Middle frontal gyrus (tissue), 1 donor: ENCODE results near the gene SHISA8.
"Not testable (repeated sequence)": the region's sequence is repeated elsewhere in the genome, so short reads cannot be mapped to it uniquely, and the experiment has no call there.

Experiments
- DNase-seq: peaks from one replicate; pipeline ENCODE4 v3.0.0-alpha.2; 2015; ENCODE audit warnings: low spot score; ENCODE audit errors: extremely low spot score

Gene SHISA8

DNA sequence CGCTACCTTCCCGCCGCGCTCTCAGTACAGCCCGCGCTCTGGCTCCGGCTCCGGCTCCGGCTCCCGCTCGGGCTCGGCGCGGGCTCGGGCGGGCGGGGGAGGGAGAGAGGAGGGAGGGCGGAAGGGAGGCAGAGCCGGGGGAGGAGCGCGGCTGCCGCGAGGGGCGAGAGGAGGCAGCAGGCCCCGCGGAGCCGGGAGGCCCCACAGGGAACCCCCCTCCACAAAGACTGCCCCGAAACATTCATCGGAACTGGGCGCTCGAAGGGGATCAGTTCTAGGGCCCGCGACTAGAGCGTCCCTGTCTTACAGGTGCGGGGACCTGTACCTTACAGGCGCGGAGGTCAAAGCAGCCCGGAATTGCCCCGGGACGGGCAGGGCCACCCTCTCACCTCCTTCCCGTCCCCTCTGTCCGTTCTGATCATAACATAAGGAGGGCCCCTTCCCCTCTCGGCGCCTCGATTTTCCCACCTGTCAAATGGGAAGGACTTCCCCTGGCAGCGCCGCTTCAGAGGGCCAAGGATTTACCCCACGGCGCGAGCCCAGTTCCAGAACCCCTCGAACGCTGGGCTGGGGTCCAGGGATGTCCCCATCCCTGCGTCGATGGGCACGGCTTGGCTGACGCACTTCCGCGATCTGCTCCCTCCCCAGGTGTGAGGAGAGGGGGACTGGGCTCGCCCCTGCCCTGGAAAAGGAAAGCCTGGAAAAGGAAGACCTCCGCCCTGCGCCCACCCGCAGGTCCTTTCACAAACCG, at the start of gene SHISA8:
Gene SHISA8, minus strand, starts transcription at position 40 of the 751 bp plus-strand sequence. CDS start 407 bp downstream, outside the sequence.
- DNase-seq = no peak

DNA sequence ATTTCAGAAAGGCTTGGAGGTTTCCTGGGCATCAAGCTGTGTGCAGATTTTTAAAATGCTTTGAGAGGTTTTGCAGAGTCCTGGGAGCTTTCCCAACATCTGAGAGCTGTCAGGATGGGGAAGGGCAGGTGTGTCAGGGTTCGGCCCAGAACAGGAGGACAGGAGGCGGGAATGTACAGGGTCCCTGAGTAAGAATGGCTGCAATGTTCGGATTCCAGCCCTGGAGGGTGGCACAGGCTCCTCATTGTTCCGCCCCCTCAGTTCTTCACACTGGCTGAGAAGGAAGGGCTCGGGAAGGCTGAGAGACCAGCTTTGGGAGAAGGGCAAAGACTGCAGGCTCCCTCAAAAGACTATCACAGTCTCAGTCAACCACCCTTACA, 49.2 kb upstream of the SHISA8 start:
- no peak for DNase-seq

DNA sequence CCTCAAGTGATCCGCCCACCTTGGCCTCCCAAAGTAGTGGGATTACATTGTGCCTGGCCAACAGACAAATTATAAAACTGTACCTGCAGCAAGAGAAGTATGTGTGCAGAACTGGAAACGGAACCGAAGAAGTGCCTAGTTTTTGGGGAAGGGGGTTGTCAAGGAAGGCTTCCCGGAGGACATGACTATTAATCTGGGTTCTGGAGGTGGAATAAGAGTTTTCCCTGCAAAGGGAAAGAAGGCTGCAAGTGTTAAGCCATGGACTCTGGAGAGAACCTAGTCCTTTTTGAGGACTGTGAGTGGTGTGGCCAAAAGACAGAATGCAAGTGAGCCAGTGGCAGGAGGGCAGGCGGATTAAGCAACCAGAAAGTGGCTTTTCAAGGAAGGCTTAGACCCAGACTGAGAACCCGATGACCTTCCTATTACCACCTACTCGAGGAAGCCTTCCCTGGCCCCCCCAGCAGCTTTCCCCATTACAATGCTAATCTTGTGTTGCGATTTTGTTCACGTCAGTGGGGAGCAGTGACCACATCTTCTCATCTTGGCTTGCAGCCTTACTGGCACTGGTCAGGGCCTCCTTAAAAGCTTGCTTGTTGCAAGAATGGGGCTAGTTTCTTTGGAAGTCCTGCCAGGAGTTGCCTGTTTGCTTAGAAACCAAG, 48.7 kb upstream of the SHISA8 start:
- no peak for DNase-seq

DNA sequence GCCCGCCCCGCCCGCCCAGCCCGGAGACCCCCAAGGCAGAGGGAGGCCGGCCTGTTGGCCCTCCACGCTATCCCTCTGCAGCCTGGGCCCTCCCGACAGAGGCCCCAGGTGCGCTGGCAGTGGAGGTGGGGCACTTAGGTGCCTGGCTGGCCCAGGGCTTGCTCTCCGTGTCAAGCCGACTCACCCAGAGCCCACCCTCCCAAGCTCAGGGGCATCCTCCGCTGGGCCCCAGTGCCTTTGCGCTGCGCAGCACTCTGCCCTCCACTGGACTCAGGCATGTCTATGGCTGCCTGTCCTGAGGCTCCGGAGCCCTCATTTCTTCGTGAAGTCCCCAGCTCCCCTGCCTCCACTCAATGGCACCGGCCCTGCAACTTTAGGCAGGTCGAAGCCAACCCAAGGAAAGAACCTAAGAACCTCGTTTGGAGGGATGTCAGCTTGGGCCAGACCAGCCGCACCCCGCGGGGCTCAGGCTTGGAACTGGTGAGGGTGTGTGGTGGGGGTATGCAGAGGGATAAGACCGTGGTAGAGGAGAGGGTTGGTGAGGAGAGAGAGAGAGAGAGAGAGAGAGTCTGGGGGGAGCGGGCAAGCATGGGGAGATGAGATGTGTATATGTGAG, 43.2 kb upstream of the SHISA8 start:
- no peak for DNase-seq

DNA sequence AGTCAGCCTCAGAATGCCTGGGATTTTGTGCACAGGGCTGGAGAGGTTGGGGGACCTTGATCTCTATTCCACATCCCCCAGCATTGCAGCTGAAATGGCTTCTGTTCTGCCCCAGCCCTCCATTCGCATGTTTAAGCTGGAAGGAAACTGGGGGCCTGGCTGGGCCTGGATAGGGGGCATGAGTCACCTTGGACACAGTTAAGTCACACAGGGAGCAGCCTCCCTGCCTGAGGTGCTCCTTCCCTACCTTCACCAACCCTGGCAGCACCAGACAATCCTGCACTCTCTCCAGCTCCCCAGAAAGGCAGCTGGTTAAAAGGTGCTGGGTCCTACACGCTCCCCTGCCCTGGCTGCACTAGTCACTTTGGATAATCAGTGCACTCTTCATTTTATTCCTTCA, 37.8 kb upstream of the SHISA8 start:
- DNase-seq = no peak

DNA sequence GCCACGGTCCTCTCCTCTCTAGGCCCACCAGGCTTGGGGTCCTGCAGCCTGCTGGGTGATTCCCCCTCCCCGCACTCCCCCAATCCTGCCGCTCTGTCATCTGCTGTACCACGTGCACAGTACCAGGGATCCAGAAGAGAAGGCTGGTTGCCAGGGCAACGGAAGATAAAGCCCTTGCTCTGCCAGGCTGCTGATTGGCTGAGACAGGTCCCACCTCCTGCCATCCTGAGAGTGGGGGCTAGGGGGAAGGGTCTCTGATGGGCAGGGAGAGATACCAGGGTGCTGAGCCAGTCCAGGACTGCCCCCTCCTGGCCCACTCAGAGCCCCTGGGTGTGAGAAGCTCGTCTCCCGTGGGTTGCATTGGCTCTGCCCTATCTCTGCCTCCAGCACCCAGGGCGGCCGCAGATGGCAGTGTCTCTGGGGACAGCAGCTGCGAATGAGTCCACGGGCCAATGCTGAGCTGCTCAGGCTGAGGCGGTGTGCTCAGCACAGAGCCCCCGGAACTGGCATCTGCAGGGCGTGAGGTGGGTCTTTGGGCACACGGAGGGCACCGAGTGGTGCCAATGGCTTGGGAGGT, 37.1 kb upstream of the SHISA8 start, which contains the start of gene SMIM45:
Gene SMIM45, plus strand, starts transcription at position 253 of the 577 bp plus-strand sequence.
- peak; percentile 69 for DNase-seq

DNA sequence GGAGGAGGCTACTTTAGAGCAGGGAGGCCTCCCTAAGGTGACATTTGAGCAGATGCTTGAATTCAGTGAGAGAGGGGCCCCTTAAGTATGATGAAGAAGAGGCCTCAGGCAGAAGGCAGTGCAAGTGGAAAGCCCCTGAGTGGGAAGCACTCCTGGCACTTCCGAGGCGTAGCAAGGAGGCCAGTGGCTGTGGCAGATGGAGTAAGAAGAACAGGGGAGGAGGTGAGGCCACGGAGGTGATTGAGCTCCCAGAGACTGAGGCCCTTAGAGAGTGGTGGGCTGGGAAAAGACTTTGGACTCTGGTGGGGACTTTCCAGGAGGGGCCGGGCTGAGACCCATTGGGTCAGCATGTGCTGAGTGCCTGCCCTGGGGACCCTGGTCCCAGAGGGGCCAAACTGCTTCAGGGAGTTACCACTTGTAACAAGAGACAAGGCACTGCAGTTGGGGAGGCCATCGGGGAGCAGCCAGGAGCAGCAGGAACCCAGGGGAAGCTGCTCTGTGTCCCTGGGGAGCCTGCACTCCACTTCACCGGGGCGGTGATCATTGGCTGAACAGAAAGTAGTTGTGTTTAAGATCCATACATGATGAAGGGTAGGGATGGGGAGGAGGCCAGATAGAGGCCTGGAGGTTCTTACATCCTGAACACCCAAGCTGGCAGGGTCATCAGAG, 34.6 kb upstream of the SHISA8 start:
- no peak for DNase-seq

DNA sequence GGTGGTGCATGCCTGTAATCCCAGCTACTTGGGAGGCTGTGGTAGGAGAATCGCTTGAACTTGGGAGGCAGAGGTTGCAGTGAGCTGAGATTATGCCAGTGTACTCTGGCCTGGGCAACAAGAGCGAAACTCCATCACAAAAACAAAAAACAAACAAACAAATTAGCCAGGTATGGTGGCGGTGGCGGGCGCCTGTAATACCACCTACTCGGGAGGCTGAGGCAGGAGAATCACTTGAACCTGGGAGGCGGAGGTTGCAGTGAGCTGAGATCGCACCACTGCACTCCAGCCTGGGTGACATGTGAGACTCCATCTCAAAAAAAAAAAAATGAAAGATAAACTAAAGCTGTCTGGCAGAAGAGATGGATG, 34.0 kb upstream of the SHISA8 start:
- DNase-seq = not testable (repeated sequence)

DNA sequence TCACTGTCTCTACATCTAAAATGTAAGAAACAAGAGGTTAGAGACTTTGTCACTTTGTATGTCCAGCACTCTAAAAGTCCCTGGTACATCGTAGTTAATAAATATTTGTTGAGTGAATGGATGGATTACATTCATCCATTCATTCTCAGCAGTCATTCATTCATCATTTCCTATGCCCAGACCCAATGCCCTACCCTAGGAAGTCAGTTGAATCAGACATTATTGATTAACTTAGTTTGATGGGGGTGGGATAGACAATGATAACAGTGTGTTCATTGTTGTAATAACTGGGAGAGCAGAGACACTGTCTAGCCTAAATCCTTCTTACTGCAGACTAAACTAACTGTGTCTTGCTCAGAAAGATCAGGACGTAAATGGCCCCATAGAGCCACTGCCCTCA, 33.3 kb upstream of the SHISA8 start:
- DNase-seq = no peak

DNA sequence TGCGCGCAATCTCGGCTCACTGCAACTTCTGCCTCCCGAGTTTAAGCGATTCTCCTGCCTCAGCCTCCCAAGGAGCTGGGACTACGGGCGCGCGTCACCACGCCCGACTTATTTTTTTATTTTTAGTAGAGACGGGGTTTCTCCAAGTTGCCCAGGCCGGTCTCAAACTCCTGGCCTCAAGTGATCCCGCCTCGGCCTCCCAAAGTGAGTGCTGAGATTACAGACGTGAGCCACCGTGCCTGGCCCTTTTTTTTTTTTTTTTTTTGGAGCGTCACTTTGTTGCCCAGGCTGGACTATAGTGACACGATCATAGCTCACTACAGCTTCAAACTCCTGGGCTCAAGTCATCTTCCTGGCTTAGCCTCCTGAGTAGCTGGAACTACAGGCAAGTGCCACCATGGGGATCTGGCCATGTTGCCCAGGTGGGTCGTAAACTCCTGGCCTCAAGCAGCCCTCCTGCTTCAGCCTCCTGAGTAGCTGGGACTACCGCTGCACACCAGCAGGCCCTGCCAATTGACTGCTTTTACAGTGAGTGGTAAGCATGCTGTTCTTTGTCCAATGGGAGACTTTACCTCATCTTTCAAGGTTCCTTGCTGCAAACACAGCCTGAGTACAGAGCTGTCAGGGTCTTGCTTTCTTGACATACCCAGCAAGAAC, 32.7 kb upstream of the SHISA8 start:
- no peak for DNase-seq

DNA sequence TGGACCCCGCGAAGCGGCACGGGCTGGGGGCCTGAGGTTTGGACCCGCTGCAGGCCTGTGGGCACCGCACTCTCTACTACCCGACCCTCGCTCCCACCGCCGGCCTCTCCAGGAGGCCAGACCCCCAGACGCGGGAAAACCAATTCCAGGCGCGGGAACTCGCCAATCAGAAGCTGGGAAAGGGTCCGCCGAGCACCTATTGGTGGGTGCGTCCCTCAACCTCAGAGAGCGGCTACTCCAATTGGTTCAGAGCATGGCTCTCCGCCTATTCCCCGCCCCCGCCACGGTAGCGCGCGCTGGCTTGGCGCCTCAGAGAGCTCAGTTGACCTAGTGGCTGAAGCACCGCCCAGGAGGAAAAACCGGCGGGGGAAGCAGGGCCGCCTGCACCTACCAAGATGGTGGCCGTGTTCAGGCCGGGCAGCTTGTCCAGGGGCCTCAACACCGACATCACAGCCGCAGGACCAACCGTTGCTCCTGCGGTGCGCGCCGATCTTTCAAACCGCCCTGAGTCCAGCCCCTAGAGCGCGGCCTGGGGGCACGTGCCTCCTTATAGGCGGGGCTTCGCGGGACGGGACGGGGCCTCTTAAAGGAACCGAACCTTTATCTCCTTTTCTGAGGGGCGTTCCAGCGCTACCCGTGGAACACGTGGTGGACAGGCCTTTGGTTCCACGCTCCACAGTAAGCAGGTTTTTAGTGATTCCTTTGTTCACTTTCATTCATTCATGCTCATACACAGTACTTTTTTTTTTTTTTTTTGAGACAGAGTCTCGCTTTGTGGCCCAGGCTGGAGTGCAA, 32.0 kb upstream of the SHISA8 start, which contains the start of gene CENPM:
Gene CENPM, minus strand, starts transcription at position 524 of the 795 bp plus-strand sequence. Its CDS starts 76 bp downstream, at position 448.
- DNase-seq = peak; percentile 81

DNA sequence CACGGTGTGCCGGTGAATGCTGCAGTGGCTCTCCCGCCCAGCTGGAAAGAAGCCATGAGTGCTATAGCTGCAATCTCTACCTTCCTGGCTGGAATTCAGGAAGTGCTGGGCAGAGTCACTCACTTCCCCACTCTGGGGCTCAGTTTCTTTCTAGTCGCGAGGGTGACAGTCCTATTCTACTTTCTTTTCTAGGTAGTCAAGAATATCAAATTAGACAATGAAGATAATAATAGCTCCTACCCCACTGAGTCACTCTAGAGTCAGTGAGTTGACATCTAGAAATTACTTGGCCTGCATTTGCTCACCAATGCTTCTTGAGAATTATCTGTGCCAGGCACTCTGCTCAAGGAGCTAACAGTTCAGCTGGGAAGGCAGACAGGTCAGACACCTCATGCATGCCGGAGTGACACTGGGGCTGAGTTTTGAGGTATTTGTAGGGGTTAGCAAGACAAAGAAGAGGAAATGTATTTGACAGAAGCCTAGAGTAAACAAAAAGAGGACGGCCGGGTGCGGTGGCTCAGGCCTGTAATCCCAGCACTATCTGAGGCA, 28.9 kb upstream of the SHISA8 start:
- no peak for DNase-seq

DNA sequence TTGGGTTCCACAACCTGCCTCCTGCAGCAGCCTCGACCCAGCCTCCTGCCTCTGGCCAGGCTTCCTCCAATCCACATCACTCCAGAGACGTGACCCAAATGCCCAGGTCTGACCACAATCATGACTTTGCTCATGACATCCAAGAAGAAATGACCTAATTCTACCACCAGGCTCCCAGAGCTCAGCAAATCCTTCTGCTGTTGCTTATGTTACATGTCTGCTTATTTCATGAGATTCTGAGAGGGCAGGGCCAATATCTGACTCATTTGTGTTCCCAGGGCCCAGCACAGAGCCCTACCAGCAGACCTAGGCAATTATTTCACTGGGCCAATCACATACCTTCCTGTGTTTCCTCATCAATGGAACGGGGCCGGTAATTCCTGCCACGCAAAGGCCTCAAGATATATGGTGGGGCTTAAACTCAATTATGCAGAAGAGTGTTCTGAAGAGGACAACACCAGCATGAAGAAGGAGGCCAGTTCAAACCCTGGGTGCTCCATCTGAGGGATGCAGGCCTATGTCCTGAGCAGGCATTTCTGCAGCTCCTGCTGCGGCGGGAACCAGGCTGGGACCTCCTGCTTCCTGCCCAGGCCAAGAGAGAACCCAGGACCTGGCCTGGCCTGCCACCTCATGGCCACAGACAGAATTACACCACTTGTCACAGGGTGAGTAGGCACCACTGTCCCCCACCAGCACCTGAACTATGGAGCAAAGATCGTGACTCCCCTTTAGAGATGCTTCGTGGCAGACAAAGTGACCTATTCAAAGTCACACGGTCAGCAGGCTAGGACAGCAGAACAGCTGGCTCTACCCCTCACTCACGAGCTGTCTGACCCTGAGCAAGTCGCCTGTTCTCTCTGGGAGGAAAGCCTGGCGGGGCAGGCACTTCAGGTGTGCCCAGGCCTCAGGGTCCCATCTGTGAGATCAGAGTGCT, 26.2 kb upstream of the SHISA8 start:
- peak; percentile 70 for DNase-seq

DNA sequence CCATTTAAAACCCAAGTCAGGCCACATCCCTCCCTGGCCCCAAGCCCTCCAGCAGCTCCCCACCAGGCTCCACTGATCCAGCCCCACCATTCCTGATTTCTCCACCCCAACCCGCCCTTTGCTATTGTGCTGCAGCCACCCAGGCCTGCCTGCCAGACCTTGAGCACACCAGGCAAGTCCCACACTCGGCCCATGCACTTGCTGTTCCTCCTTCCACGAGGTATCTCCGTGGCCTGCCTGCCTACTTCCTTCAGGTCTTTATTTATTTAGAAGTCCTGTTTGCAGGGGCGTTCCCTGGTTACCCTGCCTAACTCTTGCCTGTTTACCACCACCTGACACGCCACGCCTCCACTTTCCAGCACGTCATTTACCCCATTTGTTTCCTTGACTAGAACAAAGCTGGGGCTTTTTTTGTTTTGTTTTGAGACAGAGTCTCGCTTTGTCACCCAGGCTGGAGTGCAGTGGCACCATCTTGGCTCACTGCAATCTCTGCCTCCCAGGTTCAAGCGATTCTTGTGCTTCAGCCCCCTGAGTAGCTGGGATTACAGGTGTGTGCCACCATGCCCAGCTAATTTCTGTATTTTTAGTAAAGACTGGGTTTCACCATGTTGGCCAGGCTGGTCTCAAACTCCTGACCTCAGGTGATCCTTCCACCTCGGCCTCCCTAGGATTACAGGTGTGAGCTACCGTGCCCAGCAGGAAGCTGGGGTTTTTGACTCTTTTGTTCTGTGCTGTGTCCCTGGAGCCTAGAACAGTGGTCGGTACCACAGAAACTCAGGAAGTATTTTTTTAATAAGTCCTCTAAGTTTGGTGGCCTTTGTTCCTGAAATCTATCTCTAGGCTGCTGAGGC, 25.3 kb upstream of the SHISA8 start:
- no peak for DNase-seq

DNA sequence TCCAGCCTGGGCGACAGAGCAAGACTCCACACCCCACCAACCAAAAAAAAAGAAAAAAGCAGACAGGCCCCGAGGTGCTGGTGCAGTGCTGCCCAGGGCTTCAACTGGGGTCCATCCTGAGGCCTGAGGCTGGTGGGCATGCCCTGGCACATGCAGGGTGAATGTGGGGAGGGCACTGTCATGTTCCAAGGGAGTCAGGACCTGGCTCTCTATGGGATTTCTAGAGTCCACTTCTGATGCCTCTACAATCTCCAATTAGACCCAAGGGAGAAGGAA, 22.0 kb upstream of the SHISA8 start:
- DNase-seq = no peak

DNA sequence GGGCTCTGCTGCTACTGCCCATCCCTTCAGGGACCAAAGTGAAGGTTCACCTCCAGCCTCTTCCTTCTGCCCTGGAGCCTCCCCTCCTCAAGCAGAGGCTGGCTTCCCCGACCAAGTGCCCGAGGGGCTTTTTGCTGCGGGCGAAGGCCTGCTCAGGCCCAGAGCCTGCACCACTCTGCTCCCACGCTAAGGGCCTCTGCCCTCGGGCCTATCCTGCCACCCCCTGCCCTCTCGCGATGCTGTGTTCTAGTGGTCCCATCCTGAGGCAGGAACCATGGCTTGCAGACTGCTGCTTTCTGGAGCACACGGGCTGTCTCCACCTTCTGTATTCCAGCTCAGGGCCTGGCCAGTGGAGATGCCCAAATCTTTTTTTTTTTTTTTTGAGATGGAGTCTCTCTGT, 20.6 kb upstream of the SHISA8 start:
- DNase-seq = no peak

DNA sequence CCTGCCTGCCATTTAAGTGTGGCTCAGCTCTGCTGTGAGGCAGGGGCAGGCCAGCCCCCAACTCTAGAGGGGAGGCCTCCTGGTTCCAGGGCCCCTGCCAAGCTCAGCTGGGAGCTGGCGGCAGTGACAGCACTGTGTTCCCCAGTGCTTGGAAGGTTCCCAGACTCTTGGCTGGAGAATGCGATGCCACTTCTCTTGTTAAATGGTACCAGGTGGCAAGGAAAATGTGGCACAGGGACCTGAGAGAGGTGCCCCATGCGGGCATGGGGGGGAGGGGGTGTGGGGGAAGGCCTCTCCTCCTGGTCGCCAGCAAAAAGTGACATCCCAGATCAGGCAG, 20.1 kb upstream of the SHISA8 start:
- DNase-seq = no peak

DNA sequence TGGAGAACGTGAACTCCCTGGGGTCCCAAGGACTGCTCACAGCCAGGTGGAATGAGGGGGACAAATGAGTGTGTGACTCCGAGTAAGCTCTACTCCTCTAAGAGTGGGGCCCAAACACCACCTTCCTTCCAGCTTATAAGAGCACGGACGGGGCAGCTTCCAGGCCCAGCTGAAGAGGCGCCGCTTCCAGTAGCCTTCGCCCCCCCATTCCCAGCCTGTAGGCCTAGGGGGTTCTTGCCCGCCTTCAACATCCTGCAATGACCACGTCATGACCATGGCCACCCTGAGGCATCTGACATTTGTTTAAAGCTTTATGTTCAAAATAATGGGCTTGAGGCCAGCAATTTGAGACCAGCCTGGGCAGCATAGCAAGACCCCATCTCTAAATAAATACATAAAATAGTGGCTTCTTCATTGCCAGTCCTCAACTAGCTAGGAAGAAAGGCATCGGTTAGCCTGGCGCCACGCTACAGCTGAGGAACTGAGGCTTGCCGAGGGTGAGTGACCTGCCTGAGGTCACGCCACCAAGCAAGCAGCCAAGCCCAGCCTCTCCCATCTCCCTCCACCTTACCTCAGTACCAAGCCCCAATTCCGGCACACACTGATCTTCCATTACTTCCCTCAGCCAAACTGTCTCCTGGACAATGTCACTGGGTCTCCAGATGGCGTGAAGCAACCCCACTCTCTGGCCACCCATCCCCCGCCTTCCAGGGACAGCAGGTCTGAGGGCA, 19.6 kb upstream of the SHISA8 start:
- DNase-seq = no peak
